Left lung (tissue), 10 donors: ENCODE results near the gene MOB4. TPM values are rescaled to one million over a fixed set of nuclear protein-coding genes. Genes with fewer than 3 reads are reported as not detected.

Source experiments
- ATAC-seq: fragments of 200-7000 bp; cut with Tn5 transposase; one replicate; pipeline ENCODE4 v1.9.1; 2020; ENCODE audit warnings: moderate library complexity
- DNase-seq, 4 donors: peaks; one replicate each; pipeline ENCODE4 v3.0.0-alpha.2; 2013 to 2020
- H3K27ac ChIP-seq, 2 donors: fragments of 200-600 bp; sonication (generic) in 1 of 2; one replicate each; pipeline versions ENCODE4 v1.5.0 to v1.8.0; 2020 to 2021
- H3K27me3 ChIP-seq, 2 donors: fragments of 200-600 bp; sonication (generic) in 1 of 2; one replicate each; pipeline versions ENCODE4 v1.5.0 to v1.8.0; 2020 to 2021
- H3K36me3 ChIP-seq, 2 donors: fragments of 200-600 bp; sonication (generic) in 1 of 2; one replicate each; pipeline versions ENCODE4 v1.5.0 to v1.8.0; 2020 to 2021
- H3K4me1 ChIP-seq, 2 donors: fragments of 200-600 bp; one replicate each; pipeline ENCODE4 v1.8.0; 2021
- H3K4me3 ChIP-seq, 2 donors: fragments of 200-600 bp; sonication (generic) in 1 of 2; one replicate each; pipeline versions ENCODE4 v1.5.0 to v1.8.0; 2020 to 2021; ENCODE audit warnings: mild to moderate bottlenecking in 1 of 2
- H3K9me3 ChIP-seq, 2 donors: fragments of 200-600 bp; sonication (generic) in 1 of 2; one replicate each; pipeline versions ENCODE4 v1.5.0 to v1.8.0; 2020 to 2021
- intact Hi-C, 2 donors: fragments of 100-400 bp; cut with DNase I; formaldehyde crosslinking; loops; one replicate each; pipeline versions ENCODE4 v1.11.2 to v1.14.2; 2022
- polyA plus RNA-seq, 6 donors: library from polyadenylated mRNA; unstranded; fragments of 120-200 nt; gene quantifications; one replicate each; pipeline ENCODE4 v1.2.1, GENCODE V29; 2013; ENCODE audit not compliant: insufficient read length in 6 of 6
- total RNA-seq, 2 donors: library from RNA; stranded (reverse); fragmentation: NEBNext Ultra II Directional; extraction: Animal tissue kit (Norgen Biotek cat#: 25700); gene quantifications; one replicate each; pipeline ENCODE4 v1.2.1, GENCODE V29; 2021
- TF ChIP-seq, protein P1 (sequence below), 2 donors: fragments of 200-600 bp; sonication (generic) in 1 of 2; IDR thresholded peaks; one replicate each; pipeline versions ENCODE4 v1.5.0 to v1.8.0; 2021; ENCODE audit warnings: antibody characterized with exemption in 2 of 2
- donor health status: DM: no; HTN: yes; CAD: no.
- donor health status: DM: no; HTN: no; CAD: no.

The MOB4 gene
- total and polyA plus RNA-seq, 8 donors: 23.0 to 54.2 (median 45.2) TPM

DNA sequence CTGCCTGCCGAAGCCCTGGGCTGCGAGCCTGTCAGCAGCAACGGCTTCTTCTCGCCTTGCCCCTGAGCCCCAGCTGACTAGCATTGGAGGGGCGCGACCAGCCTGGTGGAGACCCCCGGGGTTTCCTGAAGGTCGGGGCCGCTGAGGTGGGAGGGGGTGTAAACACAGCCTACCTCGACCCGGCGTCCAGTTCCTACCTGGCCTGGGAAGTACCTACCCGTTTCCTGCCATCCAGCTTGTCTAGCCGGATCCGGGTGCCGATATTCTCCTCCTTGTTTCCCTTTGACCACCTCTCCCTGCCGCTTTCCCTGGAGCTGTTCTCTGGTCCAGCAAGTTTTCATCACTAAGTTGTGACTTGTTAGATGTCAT is 511 bp downstream of the MOB4 start:
- ATAC-seq: peak; percentile 37
- intact Hi-C loops: no loop called here

DNA sequence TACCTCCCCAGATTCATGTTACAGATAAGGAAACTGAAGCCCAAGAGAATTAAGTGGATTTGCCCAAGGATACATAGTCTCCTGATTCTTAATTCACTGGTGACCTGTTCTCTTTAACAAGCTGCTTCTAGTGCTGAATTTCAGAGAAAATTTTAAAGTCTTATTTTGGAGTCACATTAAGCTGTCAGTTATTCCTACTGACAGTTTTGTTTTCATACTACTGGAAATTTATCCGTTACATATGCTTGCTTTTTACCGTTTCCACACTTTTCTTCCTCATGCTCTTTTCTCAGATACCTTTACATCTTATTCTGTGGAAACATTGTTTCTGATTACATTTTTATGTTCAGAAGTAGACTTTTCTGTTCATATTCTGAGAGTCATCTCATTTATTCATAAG is 1.3 kb downstream of the MOB4 start:
- H3K27ac ChIP-seq: peak overlapping the region in 1 of 2 donors; percentile 96
- intact Hi-C loops: no loop called here
- peaks cover 16 to 39% of the 10 kb centered on the region in 2 donors for H3K4me1 ChIP-seq
- DNase-seq: no peak
- H3K36me3 ChIP-seq: no peaks in the 10 kb centered on the region
- TF ChIP-seq, protein P1, sequence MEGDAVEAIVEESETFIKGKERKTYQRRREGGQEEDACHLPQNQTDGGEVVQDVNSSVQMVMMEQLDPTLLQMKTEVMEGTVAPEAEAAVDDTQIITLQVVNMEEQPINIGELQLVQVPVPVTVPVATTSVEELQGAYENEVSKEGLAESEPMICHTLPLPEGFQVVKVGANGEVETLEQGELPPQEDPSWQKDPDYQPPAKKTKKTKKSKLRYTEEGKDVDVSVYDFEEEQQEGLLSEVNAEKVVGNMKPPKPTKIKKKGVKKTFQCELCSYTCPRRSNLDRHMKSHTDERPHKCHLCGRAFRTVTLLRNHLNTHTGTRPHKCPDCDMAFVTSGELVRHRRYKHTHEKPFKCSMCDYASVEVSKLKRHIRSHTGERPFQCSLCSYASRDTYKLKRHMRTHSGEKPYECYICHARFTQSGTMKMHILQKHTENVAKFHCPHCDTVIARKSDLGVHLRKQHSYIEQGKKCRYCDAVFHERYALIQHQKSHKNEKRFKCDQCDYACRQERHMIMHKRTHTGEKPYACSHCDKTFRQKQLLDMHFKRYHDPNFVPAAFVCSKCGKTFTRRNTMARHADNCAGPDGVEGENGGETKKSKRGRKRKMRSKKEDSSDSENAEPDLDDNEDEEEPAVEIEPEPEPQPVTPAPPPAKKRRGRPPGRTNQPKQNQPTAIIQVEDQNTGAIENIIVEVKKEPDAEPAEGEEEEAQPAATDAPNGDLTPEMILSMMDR (IDR thresholded peaks at IDR 0.05): no peak
- ATAC-seq: no peak
- no peaks in the 10 kb centered on the region for H3K9me3 ChIP-seq
- H3K27me3 ChIP-seq: no peaks in the 10 kb centered on the region
- peak overlapping the region; percentile 98 to 99 for H3K4me3 ChIP-seq

More for the DNA sequence above, 511 bp downstream of the MOB4 start:
- no peaks in the 10 kb centered on the region for H3K36me3 ChIP-seq
- peaks cover 16 to 39% of the 10 kb centered on the region in 2 donors for H3K4me1 ChIP-seq
- H3K27ac ChIP-seq: peak overlapping the region; percentile 89 to 96
- peak in 1 of 4 donors; percentile 19 for DNase-seq
- no peaks in the 10 kb centered on the region for H3K27me3 ChIP-seq
- TF ChIP-seq, protein P1 (IDR thresholded peaks at IDR 0.05): no peak
- no peaks in the 10 kb centered on the region for H3K9me3 ChIP-seq
- H3K4me3 ChIP-seq: peak overlapping the region; percentile 98 to 99

DNA sequence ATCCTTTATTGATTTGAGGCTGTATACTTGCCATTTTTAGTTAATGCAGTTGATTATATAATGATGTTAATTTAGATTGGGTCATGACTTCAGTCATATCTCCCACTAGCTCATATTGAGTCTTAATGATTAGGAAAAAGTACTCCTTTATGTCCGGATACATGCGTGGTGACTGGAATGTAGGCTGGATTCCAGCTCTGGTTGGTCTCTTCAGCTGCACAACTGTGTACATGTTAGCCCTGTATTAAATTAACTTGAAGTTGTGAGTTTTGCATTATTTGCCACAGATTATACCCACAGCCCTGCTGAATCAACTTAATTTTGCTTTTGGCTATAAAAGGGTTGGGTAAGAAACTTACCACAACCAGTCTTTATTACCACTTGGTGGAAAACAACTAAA is 22.5 kb downstream of the MOB4 start:
- no peak for ATAC-seq

DNA sequence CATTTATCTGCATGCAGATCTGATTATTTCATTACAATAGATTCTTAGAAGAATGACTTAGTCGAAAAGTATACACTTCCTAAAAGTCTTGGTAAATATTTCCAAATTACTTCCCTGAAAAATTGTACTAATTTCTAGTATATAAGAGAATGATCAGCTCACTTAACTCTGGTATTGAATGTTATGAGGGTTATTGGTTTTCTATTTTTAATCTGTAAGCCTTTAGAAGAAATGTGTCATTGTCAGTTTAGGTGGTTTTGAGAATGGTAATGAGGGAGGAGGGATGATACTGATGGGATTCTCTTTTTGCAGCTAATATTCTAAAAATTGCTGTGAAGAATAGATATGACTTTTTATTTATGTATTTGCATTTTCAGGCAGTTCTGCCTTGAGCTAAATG is 23.9 kb downstream of the MOB4 start:
- no peak overlapping the region for H3K27ac ChIP-seq
- no peaks in the 10 kb centered on the region for H3K27me3 ChIP-seq
- no peaks in the 10 kb centered on the region for H3K4me1 ChIP-seq
- H3K4me3 ChIP-seq: no peak overlapping the region
- no peak for ATAC-seq
- intact Hi-C loops: no loop called here
- DNase-seq: no peak
- H3K9me3 ChIP-seq: no peaks in the 10 kb centered on the region
- TF ChIP-seq, protein P1 (IDR thresholded peaks at IDR 0.05): no peak
- peaks cover 0 to 90% of the 10 kb centered on the region in 2 donors for H3K36me3 ChIP-seq

More for the DNA sequence above, 22.5 kb downstream of the MOB4 start:
- Histone ChIP-seq H3K36me3 (peaks cover 0 to 76% of the 10 kb centered on the region in 2 donors), H3K4me1 (no peaks in the 10 kb centered on the region), H3K9me3 (no peaks in the 10 kb centered on the region), H3K27ac (peak overlapping the region in 1 of 2 donors; percentile 26), H3K27me3 (no peaks in the 10 kb centered on the region), H3K4me3 (no peak overlapping the region)
- TF ChIP-seq, protein P1 (IDR thresholded peaks at IDR 0.05): no peak
- peak in 1 of 4 donors; percentile 22 for DNase-seq
- intact Hi-C loops: no loop called here

DNA sequence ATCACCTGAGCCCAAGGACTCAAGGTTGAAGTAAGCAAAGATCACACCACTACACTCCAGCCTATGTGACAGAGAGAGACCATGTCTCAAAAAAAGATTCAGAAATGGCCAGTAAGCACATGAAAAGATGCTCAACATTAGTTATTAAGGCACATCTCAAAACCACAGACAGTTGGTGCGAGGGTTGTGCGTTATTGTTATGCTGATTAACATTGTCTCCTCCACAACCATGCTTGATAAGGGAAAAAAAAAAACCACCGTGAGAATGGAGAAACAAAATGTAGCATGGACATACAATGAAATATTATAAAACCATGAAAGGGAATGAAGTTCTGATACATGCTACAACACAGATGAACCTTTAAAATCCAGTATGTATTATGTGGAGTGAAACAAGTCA is 27.3 kb downstream of the MOB4 start:
- ATAC-seq (no peak), DNase-seq (no peak)
- intact Hi-C loops: no loop called here
- H3K9me3 ChIP-seq: no peaks in the 10 kb centered on the region
- H3K4me3 ChIP-seq: no peak overlapping the region
- H3K27me3 ChIP-seq: no peaks in the 10 kb centered on the region
- H3K27ac ChIP-seq: no peak overlapping the region
- TF ChIP-seq, protein P1 (IDR thresholded peaks at IDR 0.05): no peak
- H3K4me1 ChIP-seq: no peaks in the 10 kb centered on the region
- H3K36me3 ChIP-seq: peaks cover 0 to 72% of the 10 kb centered on the region in 2 donors
